ENCODE results near the gene RAB15.

RAB15 gene

DNA sequence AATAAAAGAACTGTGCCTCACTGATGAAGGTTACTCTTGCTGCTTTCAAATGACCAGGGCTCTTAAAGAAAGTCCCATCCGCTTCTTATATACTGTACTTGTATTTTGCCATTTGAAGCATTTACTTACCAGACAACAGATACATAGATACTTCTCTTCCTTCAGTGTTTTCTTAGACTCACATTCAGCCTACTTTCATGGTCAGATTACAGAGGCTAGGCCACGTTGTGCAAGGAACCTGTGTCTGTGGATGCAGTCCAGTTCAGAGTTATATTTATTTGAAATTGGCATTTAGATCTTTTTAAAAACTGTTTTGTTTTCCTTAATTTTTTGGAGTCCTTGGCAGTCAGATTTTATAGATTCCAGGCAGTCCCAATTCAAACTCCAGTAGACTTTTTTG is 51.7 kb downstream of the RAB15 start:
- no peaks in the 10 kb centered on the region for H3K9me3 ChIP-seq (ENCODE audit: control insufficient read depth, low read length)
- no peaks in the 10 kb centered on the region for H3K36me3 ChIP-seq (ENCODE audit: control insufficient read depth, insufficient read depth, low read length)
- no peaks in the 10 kb centered on the region for H3K4me1 ChIP-seq
- H3K4me2 ChIP-seq (ENCODE audit: low read length): no peak overlapping the region
- no peak overlapping the region for H3K27ac ChIP-seq
- H3K4me3 ChIP-seq (ENCODE audit: low read depth, low read length): no peak overlapping the region
- H3K79me2 ChIP-seq: peaks cover 42% of the 10 kb centered on the region
- no peak overlapping the region for H2AFZ ChIP-seq
- H3K9ac ChIP-seq: no peak overlapping the region
- no peaks in the 10 kb centered on the region for H3K27me3 ChIP-seq (ENCODE audit: control insufficient read depth, insufficient read depth, low read length)
- TF ChIP-seq CTCF (IDR thresholded peaks at IDR 0.05): no peak

- Histone ChIP-seq H3K27me3 (ENCODE audit: control insufficient read depth, insufficient read depth, low read length) (no peaks in the 10 kb centered on the region), H3K4me3 (ENCODE audit: low read depth, low read length) (no peak overlapping the region), H3K4me1 (no peaks in the 10 kb centered on the region), H3K36me3 (ENCODE audit: control insufficient read depth, insufficient read depth, low read length) (no peaks in the 10 kb centered on the region), H3K27ac (no peak overlapping the region), H3K4me2 (ENCODE audit: low read length) (no peak overlapping the region), H2AFZ (no peak overlapping the region), H3K79me2 (peaks cover 48% of the 10 kb centered on the region), H3K9me3 (ENCODE audit: control insufficient read depth, low read length) (no peaks in the 10 kb centered on the region), H3K9ac (no peak overlapping the region)
- TF ChIP-seq CTCF (IDR thresholded peaks at IDR 0.05): no peak
Observed at GRCh38 chr14:64919618-64920017, 52.5 kb downstream of the RAB15 start.

- no peak overlapping the region for H3K9ac ChIP-seq
- no peaks in the 10 kb centered on the region for H3K4me1 ChIP-seq
- H3K27ac ChIP-seq: no peak overlapping the region
- H3K4me3 ChIP-seq (ENCODE audit: low read depth, low read length): no peak overlapping the region
- no peak overlapping the region for H3K4me2 ChIP-seq (ENCODE audit: low read length)
- no peaks in the 10 kb centered on the region for H3K36me3 ChIP-seq (ENCODE audit: control insufficient read depth, insufficient read depth, low read length)
- peaks cover 51% of the 10 kb centered on the region for H3K79me2 ChIP-seq
- no peaks in the 10 kb centered on the region for H3K27me3 ChIP-seq (ENCODE audit: control insufficient read depth, insufficient read depth, low read length)
- TF ChIP-seq CTCF (IDR thresholded peaks at IDR 0.05): no peak
- H3K9me3 ChIP-seq (ENCODE audit: control insufficient read depth, low read length): no peaks in the 10 kb centered on the region
- H2AFZ ChIP-seq: no peak overlapping the region
Observed at GRCh38 chr14:64919215-64919614, 52.9 kb downstream of the RAB15 start.

DNA sequence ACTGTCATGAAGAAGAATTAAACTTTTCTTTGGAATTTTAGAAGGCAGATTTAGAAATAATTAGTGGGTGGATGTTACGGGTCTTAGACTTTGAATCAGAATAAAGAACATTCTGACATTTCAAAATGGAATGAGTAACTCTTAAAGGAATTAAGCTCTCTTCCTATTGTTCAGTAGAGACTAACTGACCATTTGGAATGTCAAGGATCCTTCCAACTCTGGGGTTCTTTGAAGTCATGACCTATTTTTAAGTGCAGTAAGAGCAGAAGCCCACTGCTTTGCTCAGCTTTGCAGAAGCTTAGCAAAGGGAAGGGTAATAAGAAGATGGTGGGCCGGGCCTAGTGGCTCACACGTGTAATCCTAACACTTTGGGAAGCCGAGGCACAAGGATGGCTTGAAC is 53.9 kb downstream of the RAB15 start:
- no peak for TF ChIP-seq CTCF (IDR thresholded peaks at IDR 0.05)
- Histone ChIP-seq H3K9me3 (ENCODE audit: control insufficient read depth, low read length) (no peaks in the 10 kb centered on the region), H3K4me1 (peaks cover 5% of the 10 kb centered on the region)

DNA sequence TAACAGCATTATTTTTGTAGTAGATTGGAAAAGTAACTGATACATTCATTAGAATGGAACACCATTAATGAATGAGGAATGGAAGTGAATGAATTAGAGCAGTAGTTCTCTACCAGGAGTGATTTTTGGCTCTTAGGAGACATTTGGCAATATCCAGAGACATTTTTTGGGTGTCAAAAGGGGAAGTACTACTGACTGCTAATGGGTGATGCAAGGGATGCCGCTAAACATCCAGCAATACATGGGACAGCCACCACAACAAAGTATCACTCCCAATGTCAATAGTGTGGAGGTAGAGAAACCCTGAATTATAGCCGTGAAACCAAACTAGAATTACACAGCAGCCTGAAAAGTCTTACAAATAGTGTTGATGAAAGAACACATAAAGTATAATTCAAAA is 56.3 kb downstream of the RAB15 start:
- TF ChIP-seq CTCF (IDR thresholded peaks at IDR 0.05): no peak
- H3K9ac ChIP-seq: no peak overlapping the region
- peaks cover 5% of the 10 kb centered on the region for H3K4me1 ChIP-seq
- H2AFZ ChIP-seq: no peak overlapping the region
- H3K27me3 ChIP-seq (ENCODE audit: control insufficient read depth, insufficient read depth, low read length): no peaks in the 10 kb centered on the region
- H3K9me3 ChIP-seq (ENCODE audit: control insufficient read depth, low read length): no peaks in the 10 kb centered on the region
- peak overlapping the region; percentile 77 for H3K4me2 ChIP-seq (ENCODE audit: low read length)
- no peak overlapping the region for H3K27ac ChIP-seq
- no peak overlapping the region for H3K4me3 ChIP-seq (ENCODE audit: low read depth, low read length)
- H3K79me2 ChIP-seq: peaks cover 45% of the 10 kb centered on the region
- no peaks in the 10 kb centered on the region for H3K36me3 ChIP-seq (ENCODE audit: control insufficient read depth, insufficient read depth, low read length)

More for the DNA sequence above, 53.9 kb downstream of the RAB15 start:
- Histone ChIP-seq H3K4me3 (ENCODE audit: low read depth, low read length) (no peak overlapping the region), H3K4me2 (ENCODE audit: low read length) (no peak overlapping the region), H3K9ac (no peak overlapping the region), H3K79me2 (peaks cover 49% of the 10 kb centered on the region), H2AFZ (no peak overlapping the region), H3K27ac (no peak overlapping the region), H3K36me3 (ENCODE audit: control insufficient read depth, insufficient read depth, low read length) (no peaks in the 10 kb centered on the region), H3K27me3 (ENCODE audit: control insufficient read depth, insufficient read depth, low read length) (no peaks in the 10 kb centered on the region)

All from parathyroid adenoma (tissue), 2 donors.